ENCODE measurements around the gene CCDC167.

The CCDC167 gene

DNA sequence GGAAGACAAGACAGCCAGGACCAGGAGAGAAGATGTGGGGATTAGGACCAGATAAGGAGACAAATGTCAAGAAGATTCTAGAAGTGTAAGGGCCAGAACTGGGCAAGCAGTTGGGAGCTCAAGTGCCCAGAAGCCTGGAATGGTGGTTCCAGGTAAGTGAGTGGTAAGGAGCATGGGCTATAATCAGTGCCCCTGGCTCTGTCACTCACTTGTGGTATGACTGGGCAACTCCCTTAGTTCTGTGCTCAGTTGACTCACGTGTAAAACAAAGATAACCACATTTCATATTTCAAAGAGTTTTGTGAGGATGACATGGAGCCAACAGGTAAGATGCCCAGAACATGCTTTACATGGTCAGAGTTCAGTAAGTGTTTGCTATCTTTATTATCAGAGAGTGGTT lies 11.2 kb downstream of the CCDC167 start:
- TF ChIP-seq, protein P1, sequence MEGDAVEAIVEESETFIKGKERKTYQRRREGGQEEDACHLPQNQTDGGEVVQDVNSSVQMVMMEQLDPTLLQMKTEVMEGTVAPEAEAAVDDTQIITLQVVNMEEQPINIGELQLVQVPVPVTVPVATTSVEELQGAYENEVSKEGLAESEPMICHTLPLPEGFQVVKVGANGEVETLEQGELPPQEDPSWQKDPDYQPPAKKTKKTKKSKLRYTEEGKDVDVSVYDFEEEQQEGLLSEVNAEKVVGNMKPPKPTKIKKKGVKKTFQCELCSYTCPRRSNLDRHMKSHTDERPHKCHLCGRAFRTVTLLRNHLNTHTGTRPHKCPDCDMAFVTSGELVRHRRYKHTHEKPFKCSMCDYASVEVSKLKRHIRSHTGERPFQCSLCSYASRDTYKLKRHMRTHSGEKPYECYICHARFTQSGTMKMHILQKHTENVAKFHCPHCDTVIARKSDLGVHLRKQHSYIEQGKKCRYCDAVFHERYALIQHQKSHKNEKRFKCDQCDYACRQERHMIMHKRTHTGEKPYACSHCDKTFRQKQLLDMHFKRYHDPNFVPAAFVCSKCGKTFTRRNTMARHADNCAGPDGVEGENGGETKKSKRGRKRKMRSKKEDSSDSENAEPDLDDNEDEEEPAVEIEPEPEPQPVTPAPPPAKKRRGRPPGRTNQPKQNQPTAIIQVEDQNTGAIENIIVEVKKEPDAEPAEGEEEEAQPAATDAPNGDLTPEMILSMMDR (IDR thresholded peaks at IDR 0.05; ENCODE audit: low read depth, low read length): no peak
- no peak overlapping the region for H3K4me3 ChIP-seq (ENCODE audit: low read depth, low read length)
- in situ Hi-C loops (cut with HindIII; ENCODE audit: low sequenced_read_pairs): no loop called here
- DNase-seq (ENCODE audit: low read depth, low spot score): no peak

DNA sequence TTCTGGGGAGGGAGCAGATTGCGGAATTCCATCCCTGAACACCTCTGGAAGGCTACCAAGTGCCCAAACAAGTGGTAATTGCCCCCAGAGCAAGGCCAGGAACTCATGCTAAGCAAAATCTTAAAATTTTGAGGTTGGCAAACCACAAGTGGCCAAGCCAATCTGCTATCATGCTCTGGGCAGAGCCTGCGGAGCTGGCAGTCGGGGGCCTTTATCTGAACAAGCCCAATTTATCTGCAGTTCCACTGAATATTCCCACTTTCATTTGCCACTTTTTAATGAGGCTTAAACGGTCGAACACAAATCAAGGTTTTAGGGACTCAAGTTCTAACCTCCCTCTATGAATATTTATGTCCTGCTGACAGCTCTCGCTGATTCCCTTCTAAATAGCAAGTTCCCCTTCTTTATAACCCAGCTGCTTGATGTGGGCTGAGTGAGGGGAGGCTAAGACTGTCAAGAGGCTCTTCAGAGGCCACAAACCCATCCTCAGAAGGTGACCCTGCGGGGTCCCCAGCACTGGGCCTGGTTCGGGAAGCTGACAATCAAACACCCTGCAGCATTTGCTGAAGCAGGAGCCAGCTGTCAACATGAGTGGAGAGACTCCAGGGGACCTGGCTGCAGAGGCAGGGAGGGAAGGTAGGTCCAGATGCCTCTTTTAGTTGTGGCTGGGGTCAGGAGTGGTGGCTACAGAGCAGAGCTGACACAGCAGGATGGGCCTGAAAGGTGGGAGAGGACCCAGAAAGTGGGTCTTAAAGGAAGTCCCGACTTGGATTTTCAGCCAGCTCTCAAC lies 11.9 kb downstream of the CCDC167 start:
- DNase-seq (ENCODE audit: low read depth, low spot score): no peak
- H3K4me3 ChIP-seq (ENCODE audit: low read depth, low read length): no peak overlapping the region
- in situ Hi-C loops (cut with HindIII; ENCODE audit: low sequenced_read_pairs): no loop called here
- TF ChIP-seq, protein P1 (IDR thresholded peaks at IDR 0.05; ENCODE audit: low read depth, low read length): no peak

DNA sequence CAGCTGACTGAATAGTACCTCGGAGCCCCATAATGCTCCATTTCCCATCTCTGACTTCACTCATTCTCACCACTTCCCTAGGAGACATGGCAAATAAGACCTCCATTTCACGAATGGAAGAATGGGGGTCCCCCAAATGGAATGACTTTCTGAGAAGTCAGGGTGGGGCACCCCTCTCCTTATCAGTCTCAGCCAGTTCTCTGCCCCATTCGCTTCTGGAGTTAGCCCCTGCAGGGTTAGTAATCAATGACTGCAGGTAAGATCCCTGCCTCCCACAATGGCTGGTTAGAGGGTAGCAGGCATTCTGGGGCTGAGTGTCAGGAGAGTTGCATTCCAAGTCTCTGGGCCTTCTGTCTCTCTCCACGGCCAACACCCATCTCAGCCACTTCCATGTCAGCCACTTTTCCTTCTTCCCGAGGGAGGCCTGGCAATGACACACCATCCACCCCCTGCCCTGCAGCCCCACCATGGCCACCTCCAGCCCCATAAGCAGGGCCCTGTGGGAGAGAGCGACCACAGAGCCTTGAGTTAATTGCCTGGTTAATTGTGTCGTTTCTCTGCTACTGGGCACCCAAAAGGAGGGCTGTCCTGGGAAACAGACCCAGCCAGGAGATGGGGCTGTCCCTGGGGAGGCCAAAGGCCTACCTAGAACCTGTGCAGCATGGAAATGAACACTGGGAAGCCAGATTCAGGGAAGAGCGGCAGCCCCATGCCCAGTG lies 13.4 kb downstream of the CCDC167 start:
- TF ChIP-seq, protein P1 (IDR thresholded peaks at IDR 0.05; ENCODE audit: low read depth, low read length): no peak
- H3K4me3 ChIP-seq (ENCODE audit: low read depth, low read length): no peak overlapping the region
- in situ Hi-C loops (cut with HindIII; ENCODE audit: low sequenced_read_pairs): no loop called here
- DNase-seq (ENCODE audit: low read depth, low spot score): no peak

DNA sequence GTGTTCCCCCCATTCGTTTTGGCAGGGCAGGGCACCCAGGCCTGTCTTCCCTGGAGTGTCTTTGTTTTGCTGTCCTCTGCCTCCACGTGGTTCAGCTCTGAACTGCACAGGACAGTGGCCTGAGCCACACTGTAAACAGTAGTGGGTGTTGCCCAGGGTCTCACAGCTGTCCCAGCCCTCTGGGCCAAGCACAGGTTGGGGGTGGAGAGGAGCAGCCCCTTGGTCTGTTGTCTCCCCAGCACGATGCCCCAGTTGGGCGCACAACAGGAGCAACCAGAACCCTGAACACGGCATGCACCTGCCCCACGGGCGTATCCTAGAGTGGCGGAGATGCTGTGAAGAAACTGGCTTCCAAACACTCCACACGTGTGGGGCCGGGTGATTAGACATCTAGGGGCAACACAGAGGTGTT lies 14.4 kb downstream of the CCDC167 start:
- TF ChIP-seq, protein P1 (IDR thresholded peaks at IDR 0.05; ENCODE audit: low read depth, low read length): peak; percentile 28
- in situ Hi-C loops (cut with HindIII; ENCODE audit: low sequenced_read_pairs): no loop called here
- DNase-seq (ENCODE audit: low read depth, low spot score): no peak

DNA sequence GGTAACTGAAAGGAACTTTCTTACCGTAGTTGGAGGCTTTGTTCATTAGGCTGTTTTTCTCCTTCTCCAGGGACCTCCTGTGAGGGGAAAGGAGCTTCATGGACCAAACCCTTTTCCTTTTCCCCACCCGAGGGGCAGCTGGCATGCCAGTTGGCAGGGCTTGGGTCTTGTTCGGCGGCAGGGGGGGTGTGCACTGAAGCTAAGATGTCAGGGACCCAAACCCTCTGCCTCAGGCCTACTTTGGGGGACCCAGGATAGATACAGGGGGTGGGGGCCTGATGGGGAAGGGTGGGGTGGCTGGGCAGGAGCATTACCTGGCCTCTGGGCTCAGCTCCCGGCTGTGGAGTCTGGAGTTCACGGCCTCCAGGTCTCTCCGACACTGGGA lies 14.9 kb downstream of the CCDC167 start:
- in situ Hi-C loops (cut with HindIII; ENCODE audit: low sequenced_read_pairs): no loop called here
- H3K4me3 ChIP-seq (ENCODE audit: low read depth, low read length): no peak overlapping the region
- TF ChIP-seq, protein P1 (IDR thresholded peaks at IDR 0.05; ENCODE audit: low read depth, low read length): no peak
- no peak for DNase-seq (ENCODE audit: low read depth, low spot score)

More for the DNA sequence above, 14.4 kb downstream of the CCDC167 start:
- no peak overlapping the region for H3K4me3 ChIP-seq (ENCODE audit: low read depth, low read length)

DNA sequence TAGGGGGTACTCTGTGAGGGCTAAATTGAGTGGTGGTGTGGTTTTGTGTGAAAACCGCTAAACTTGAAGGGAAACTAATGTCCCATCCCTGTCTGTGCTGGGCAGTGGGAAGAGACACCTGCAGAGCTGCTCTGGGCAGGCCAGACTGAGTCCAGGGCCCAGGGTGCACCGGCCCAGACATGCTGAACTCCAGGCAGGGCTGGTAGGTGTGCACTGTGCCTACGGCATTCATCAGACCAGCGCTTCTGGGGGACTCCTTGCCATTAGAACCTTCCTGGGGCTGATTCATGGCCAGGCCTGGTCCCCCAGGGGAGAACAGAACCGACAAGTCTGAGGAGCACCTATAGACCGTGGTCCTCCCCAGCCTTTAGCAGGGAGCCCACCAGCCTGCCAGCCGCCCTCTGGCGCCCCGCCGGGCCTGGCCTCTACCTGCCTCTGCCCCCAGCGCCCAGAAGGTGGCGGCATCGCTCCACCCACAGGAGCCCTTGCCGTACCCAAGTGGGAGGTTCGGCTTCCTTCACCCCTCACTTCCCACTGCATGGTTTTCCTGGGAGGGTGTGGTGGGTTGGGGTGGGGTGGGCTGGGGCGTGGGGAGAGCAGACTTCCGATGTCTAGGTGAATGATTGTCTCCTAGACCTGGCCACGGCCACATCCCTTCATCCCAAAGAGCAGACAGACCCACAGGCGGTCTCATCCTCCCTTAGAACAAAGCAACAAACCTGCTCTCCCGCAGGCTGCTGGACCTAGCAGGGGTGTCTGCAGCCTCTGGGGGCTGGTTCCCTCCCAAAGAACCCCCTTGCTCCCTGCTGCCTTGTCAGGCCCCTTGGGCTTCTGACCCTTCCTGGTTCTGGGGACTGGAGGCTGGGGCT lies 15.5 kb downstream of the CCDC167 start:
- no peak overlapping the region for H3K4me3 ChIP-seq (ENCODE audit: low read depth, low read length)
- TF ChIP-seq, protein P1 (IDR thresholded peaks at IDR 0.05; ENCODE audit: low read depth, low read length): peak; percentile 88
- in situ Hi-C loops (cut with HindIII; ENCODE audit: low sequenced_read_pairs): no loop called here
- DNase-seq (ENCODE audit: low read depth, low spot score): peak; percentile 30
